Measurements from ENCODE around the gene PXYLP1.

Gene PXYLP1

DNA sequence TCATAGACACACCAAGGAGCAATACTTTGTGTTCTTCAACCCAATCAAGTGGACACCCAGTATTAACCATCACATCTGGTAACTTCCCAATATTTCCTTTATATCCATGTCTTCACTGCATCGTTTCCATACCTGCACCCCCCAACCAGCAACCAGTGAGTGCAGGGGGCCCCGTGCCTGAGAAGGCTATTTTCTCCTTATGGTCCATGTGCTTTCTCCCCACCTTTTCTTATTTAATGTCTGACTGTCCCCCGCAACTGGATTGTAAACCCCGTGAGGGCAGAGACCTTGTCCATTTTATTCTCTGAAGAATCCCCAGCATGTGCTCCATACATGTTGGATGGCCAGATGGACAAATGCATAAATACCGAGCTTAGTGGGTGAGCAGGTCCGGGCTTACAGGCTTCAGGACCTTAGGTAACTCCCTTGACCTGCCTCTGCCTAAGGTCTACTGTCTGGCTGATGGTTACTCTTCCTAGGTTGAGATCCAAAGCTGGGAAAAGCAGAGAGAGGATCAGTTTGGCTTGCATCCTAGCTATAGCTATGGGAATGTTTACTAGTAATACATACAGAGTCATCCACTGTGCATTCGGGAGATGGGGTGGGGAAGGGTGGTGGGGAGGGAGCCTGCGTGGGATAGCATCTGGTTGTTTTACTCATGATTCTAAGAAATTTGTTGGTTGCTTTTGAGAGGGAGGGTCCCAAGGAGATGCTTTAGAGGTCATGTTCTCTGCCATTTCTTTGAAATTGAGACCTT lies 41.5 kb downstream of the PXYLP1 start:
- Histone ChIP-seq H3K23ac (ENCODE audit: low read length) (no peak overlapping the region), H3K27ac (ENCODE audit: low read depth, low read length) (no peak overlapping the region), H3K79me2 (ENCODE audit: control insufficient read depth, insufficient read depth, low read length, poor library complexity) (no peaks in the 10 kb centered on the region), H2BK12ac (ENCODE audit: low read length) (no peak overlapping the region), H3K18ac (ENCODE audit: low read length) (no peak overlapping the region), H4K91ac (ENCODE audit: low read depth, low read length) (no peak overlapping the region), H3K9me3 (ENCODE audit: insufficient read depth, low read depth, low read length) (peaks cover 3% of the 10 kb centered on the region), H2AK5ac (ENCODE audit: low read length) (no peak overlapping the region), H3K4me1 (ENCODE audit: control insufficient read depth in 1 of 2, insufficient read depth in 2 of 2, low read length in 2 of 2) (peaks cover 16% of the 10 kb centered on the region in 2 experiments), H4K8ac (ENCODE audit: low read depth, low read length) (no peak overlapping the region), H2BK5ac (ENCODE audit: low read depth, low read length, poor library complexity) (no peak overlapping the region), H2AFZ (ENCODE audit: insufficient read depth, low read length, poor library complexity) (no peak overlapping the region), H3K4me3 (ENCODE audit: low read depth, low read length) (no peak overlapping the region), H3K27me3 (ENCODE audit: insufficient read depth, low read length) (no peaks in the 10 kb centered on the region), H3K79me1 (ENCODE audit: low read length) (no peaks in the 10 kb centered on the region), H3K4ac (ENCODE audit: low read depth, low read length) (no peak overlapping the region), H3K36me3 (ENCODE audit: control insufficient read depth in 1 of 2, insufficient read depth in 2 of 2, low read length in 2 of 2) (no peaks in the 10 kb centered on the region), H3K14ac (ENCODE audit: low read length) (no peak overlapping the region), H4K12ac (ENCODE audit: low read depth, low read length) (no peak overlapping the region), H3K9ac (ENCODE audit: low read length) (no peak overlapping the region), H3K4me2 (ENCODE audit: low read length) (no peak overlapping the region), H2BK120ac (ENCODE audit: insufficient read depth, low read length, poor library complexity) (no peak overlapping the region)
- DNase-seq: no peak
- WGBS (ENCODE audit: extremely low coverage, insufficient coverage, insufficient read length): no CpG with 5 or more reads among the region's 8 CpGs

DNA sequence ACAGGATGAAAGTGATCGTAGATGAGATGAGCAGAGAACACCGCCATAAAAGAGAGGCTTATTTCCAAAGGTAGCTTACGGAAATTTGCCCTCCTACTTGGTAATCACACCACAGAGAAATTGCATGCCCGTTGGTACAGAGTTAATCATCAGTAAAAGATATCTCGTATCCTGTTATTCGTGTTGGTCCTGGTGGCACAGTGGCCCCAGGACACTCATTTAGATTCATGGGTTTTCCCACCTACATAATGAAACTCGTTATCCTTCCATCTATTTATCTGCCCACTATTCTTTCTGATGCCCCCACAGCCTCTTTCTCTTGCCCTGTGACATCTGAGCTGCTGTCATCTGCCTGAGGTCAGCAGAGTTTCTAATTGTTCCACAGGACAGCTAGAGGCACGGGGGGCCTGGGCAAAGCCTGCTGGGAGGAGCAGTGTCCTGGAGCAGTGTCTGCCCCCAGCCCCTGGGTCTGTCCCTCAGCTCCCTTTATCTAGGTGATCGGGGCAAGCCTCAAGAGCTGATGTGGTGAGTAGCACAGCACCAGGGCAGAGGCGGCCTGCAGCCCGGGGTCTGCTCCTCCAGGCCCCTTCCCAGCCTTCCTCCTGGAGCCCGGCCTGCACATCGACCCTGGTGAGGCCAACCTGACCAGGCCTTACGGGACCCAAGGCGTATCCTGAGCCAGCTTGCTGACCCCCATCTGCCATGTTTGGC lies 42.2 kb downstream of the PXYLP1 start:
- Histone ChIP-seq H3K23ac (ENCODE audit: low read length) (no peak overlapping the region), H2BK120ac (ENCODE audit: insufficient read depth, low read length, poor library complexity) (no peak overlapping the region), H3K4me3 (ENCODE audit: low read depth, low read length) (no peak overlapping the region), H2BK5ac (ENCODE audit: low read depth, low read length, poor library complexity) (no peak overlapping the region), H2AK5ac (ENCODE audit: low read length) (no peak overlapping the region), H3K27ac (ENCODE audit: low read depth, low read length) (no peak overlapping the region), H4K12ac (ENCODE audit: low read depth, low read length) (no peak overlapping the region), H3K9ac (ENCODE audit: low read length) (no peak overlapping the region), H3K79me2 (ENCODE audit: control insufficient read depth, insufficient read depth, low read length, poor library complexity) (no peaks in the 10 kb centered on the region), H3K4me2 (ENCODE audit: low read length) (no peak overlapping the region), H4K8ac (ENCODE audit: low read depth, low read length) (no peak overlapping the region), H3K4ac (ENCODE audit: low read depth, low read length) (no peak overlapping the region), H3K36me3 (ENCODE audit: control insufficient read depth in 1 of 2, insufficient read depth in 2 of 2, low read length in 2 of 2) (no peaks in the 10 kb centered on the region), H3K4me1 (ENCODE audit: control insufficient read depth in 1 of 2, insufficient read depth in 2 of 2, low read length in 2 of 2) (peaks cover 16% of the 10 kb centered on the region in 2 experiments), H3K9me3 (ENCODE audit: insufficient read depth, low read depth, low read length) (peaks cover 1% of the 10 kb centered on the region), H4K91ac (ENCODE audit: low read depth, low read length) (no peak overlapping the region), H3K79me1 (ENCODE audit: low read length) (no peaks in the 10 kb centered on the region), H2BK12ac (ENCODE audit: low read length) (peak overlapping the region; percentile 5), H2AFZ (ENCODE audit: insufficient read depth, low read length, poor library complexity) (no peak overlapping the region), H3K18ac (ENCODE audit: low read length) (no peak overlapping the region), H3K14ac (ENCODE audit: low read length) (no peak overlapping the region), H3K27me3 (ENCODE audit: insufficient read depth, low read length) (no peaks in the 10 kb centered on the region)
- DNase-seq: peak in 1 of 2 donors; percentile 34
- no CpG with 5 or more reads among the region's 15 CpGs for WGBS (ENCODE audit: extremely low coverage, insufficient coverage, insufficient read length)

DNA sequence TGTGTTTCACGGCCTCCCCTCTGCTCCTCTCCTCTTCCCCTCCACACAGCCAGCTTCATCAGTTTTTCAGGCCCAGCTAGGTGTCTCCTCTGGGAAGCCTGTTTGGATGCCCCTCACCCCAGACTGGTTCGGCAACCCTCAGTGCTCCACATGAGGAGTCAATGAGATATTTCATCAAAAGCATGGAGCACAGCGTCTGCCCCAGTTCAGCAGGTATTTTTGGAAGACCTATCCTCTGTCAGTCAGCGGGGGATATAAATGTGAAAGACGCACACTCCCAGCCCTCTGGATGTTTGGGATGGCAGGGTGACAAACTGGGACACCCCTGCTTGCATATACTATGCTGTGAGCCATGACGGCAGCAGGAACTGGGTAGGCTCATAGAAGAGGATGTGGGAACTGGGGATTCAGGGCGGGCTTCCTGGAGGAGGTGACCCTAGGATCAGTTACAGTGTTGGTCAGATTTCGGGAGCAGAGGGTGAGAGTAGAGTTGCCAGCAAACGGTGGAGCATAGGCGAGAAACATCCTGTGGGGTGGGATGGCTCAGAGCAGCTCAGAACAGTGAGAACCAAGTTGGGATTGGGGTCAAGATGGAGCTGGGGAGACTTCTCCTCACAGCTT lies 42.9 kb downstream of the PXYLP1 start:
- no peak overlapping the region for H2BK5ac ChIP-seq (ENCODE audit: low read depth, low read length, poor library complexity)
- H3K4me1 ChIP-seq (ENCODE audit: control insufficient read depth in 1 of 2, insufficient read depth in 2 of 2, low read length in 2 of 2): peaks cover 16% of the 10 kb centered on the region in 2 experiments
- H3K27ac ChIP-seq (ENCODE audit: low read depth, low read length): no peak overlapping the region
- no peak overlapping the region for H3K4me2 ChIP-seq (ENCODE audit: low read length)
- no peak overlapping the region for H4K91ac ChIP-seq (ENCODE audit: low read depth, low read length)
- no peaks in the 10 kb centered on the region for H3K9me3 ChIP-seq (ENCODE audit: insufficient read depth, low read depth, low read length)
- no peak overlapping the region for H3K4ac ChIP-seq (ENCODE audit: low read depth, low read length)
- no peak overlapping the region for H2AFZ ChIP-seq (ENCODE audit: insufficient read depth, low read length, poor library complexity)
- H3K27me3 ChIP-seq (ENCODE audit: insufficient read depth, low read length): no peaks in the 10 kb centered on the region
- no peak overlapping the region for H3K14ac ChIP-seq (ENCODE audit: low read length)
- DNase-seq: peak; percentile 26 to 59
- H2AK5ac ChIP-seq (ENCODE audit: low read length): no peak overlapping the region
- no peak overlapping the region for H3K4me3 ChIP-seq (ENCODE audit: low read depth, low read length)
- H3K79me2 ChIP-seq (ENCODE audit: control insufficient read depth, insufficient read depth, low read length, poor library complexity): no peaks in the 10 kb centered on the region
- WGBS (ENCODE audit: extremely low coverage, insufficient coverage, insufficient read length): no CpG with 5 or more reads among the region's 10 CpGs
- no peak overlapping the region for H3K23ac ChIP-seq (ENCODE audit: low read length)
- H3K79me1 ChIP-seq (ENCODE audit: low read length): no peaks in the 10 kb centered on the region
- no peak overlapping the region for H4K12ac ChIP-seq (ENCODE audit: low read depth, low read length)
- no peaks in the 10 kb centered on the region for H3K36me3 ChIP-seq (ENCODE audit: control insufficient read depth in 1 of 2, insufficient read depth in 2 of 2, low read length in 2 of 2)
- H2BK120ac ChIP-seq (ENCODE audit: insufficient read depth, low read length, poor library complexity): no peak overlapping the region
- H3K18ac ChIP-seq (ENCODE audit: low read length): no peak overlapping the region
- H3K9ac ChIP-seq (ENCODE audit: low read length): no peak overlapping the region
- peak overlapping the region; percentile 5 for H2BK12ac ChIP-seq (ENCODE audit: low read length)
- H4K8ac ChIP-seq (ENCODE audit: low read depth, low read length): no peak overlapping the region

DNA sequence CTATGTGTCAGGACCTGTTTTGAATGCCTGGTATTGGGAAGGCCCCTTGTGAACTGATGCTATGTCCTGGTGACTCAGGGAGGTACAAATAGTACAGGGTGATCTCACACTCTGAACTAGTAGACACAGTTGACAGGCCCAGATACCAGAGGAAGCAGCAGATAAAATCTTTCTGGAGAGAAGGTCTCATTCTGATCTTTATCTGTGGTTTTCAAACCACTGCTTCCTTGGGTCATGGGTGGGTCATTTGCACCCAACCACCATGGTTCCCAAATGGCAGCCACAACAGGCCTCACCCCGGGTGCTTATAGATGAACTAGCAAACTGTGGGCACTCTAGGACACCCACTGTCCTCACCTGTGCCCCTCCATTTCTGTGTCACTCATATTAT lies 43.4 kb downstream of the PXYLP1 start:
- Histone ChIP-seq H3K79me2 (ENCODE audit: control insufficient read depth, insufficient read depth, low read length, poor library complexity) (no peaks in the 10 kb centered on the region), H2AFZ (ENCODE audit: insufficient read depth, low read length, poor library complexity) (no peak overlapping the region), H2BK120ac (ENCODE audit: insufficient read depth, low read length, poor library complexity) (no peak overlapping the region), H4K91ac (ENCODE audit: low read depth, low read length) (no peak overlapping the region), H3K4me2 (ENCODE audit: low read length) (no peak overlapping the region), H3K4me3 (ENCODE audit: low read depth, low read length) (no peak overlapping the region), H3K9ac (ENCODE audit: low read length) (no peak overlapping the region), H3K18ac (ENCODE audit: low read length) (no peak overlapping the region), H3K27ac (ENCODE audit: low read depth, low read length) (no peak overlapping the region), H2AK5ac (ENCODE audit: low read length) (no peak overlapping the region), H3K27me3 (ENCODE audit: insufficient read depth, low read length) (no peaks in the 10 kb centered on the region), H3K14ac (ENCODE audit: low read length) (no peak overlapping the region), H4K12ac (ENCODE audit: low read depth, low read length) (no peak overlapping the region), H3K79me1 (ENCODE audit: low read length) (no peaks in the 10 kb centered on the region), H2BK5ac (ENCODE audit: low read depth, low read length, poor library complexity) (no peak overlapping the region), H3K23ac (ENCODE audit: low read length) (no peak overlapping the region), H3K9me3 (ENCODE audit: insufficient read depth, low read depth, low read length) (no peaks in the 10 kb centered on the region), H3K4me1 (ENCODE audit: control insufficient read depth in 1 of 2, insufficient read depth in 2 of 2, low read length in 2 of 2) (peaks cover 16% of the 10 kb centered on the region in 2 experiments), H3K4ac (ENCODE audit: low read depth, low read length) (no peak overlapping the region), H4K8ac (ENCODE audit: low read depth, low read length) (no peak overlapping the region), H2BK12ac (ENCODE audit: low read length) (no peak overlapping the region), H3K36me3 (ENCODE audit: control insufficient read depth in 1 of 2, insufficient read depth in 2 of 2, low read length in 2 of 2) (peaks cover 0 to under 1% of the 10 kb centered on the region in 2 experiments)
- peak; percentile 73 to 89 for DNase-seq
- no CpG with 5 or more reads among the region's 1 CpG for WGBS (ENCODE audit: extremely low coverage, insufficient coverage, insufficient read length)

Data from trophoblast cell (in vitro differentiated cells and primary cell).